Skeletal muscle cell (primary cell): ENCODE data around the gene USP44.
A peak's percentile ranks its signal among the peaks of the same experiment; 100 is the strongest.

Experiments
- DNase-seq: peaks from one replicate; pipeline ENCODE4 v3.0.0-alpha.2; 2010; ENCODE audit warnings: low read depth
- H3K4me3 ChIP-seq: 2 replicates; pipeline ENCODE4 v1.5.1; 2011; ENCODE audit warnings: low read depth, mild to moderate bottlenecking, control low read depth, low read length, moderate library complexity

Gene USP44

DNA sequence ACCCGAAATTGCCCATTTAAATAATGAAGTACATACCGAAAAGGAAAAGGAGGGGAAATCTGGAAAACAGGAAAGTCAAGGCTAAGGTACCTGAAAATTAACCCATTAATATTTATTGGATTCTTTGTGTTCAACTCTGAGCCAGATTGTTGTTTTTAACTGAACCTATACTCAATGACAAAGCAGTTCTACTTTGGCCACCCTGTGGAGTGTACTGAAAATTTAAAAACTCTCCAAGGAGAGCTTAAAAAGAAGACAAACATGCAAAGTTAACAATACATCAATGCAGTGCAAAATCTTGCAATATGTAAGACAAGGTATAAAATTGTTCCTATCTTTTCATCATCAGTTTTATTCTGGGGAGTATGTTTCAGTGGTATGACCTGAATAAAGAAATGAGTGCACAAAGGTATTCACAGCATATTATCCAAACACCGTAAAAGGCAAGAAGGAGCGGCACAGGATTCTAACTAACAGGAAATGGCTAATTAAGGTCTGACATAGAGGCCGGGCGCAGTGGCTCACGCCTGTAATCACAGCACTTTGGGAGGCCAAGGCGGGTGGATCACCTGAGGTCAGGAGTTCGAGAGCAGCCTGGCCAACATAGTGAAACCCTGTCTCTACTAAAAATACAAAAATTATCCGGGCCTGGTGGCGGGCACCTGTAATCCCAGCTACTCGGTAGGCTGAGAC is 1.7 kb downstream of the USP44 start:
- no peak overlapping the region for H3K4me3 ChIP-seq
- DNase-seq: no peak

DNA sequence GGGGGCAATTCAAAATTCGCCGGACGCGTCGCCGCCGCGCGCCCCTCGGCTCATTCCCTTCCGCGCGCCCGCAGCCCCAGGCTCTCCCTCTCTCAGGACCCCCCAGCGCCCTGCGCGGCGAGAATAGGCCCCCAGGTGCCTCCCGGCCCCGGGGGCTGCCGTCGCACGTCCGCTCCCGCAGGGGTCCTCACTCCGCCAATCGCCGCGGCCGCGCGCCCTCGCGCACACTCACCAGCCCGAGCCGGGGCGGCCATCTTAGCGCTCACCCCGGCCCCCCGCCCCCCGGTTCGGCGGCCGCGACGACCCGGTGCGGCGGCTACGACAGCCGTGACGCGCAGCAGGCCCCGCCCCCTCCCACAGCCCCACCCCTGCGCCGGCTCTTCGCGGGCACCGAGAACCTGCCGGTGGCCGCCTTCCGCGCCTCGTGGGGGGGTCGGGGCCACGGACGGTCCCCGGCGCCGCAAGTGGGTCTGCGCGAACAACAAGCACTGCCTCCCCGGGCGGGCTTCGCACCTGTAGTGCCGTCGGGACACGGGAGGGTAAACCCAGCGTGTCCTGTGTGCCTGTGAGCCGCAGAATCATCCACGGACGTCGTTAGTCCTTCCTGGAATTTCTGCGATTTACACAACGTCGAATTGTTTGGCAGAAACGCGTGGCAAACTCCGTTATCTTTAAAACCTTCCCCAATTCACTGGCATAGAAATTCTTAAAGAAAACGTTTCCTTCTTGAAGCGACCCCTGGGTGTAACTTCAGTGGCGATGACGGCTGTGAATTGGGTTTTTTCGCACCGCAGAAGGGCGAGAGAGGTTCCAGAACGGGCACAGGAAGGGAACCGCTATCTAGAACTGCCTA is 2.5 kb downstream of the USP44 start:
- peak overlapping the region; percentile 58 for H3K4me3 ChIP-seq
- DNase-seq: no peak

DNA sequence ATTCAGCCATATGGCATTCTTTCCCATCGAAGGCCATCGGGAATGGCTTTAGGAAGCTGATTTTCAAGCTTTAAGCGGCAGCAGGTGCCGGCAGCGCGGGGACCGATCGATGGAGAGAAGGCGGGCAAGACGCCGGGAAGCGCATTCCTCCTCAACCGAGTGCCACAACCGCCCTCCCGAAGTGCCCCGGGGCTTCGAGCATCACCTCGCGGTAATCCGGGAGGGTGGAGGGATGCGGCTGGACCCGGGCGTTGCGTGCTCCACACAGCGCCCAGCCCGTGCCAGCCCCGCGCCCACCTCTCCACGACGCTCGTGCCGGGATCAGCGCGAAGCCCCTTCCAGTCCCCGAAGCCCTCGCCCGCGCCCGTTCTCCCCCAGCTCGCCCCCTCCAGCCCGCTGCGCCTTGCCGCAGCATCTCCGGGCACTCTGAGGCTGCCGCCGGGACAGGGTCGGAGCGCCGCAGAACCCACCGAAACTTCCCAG is 3.2 kb downstream of the USP44 start:
- no peak for DNase-seq
- H3K4me3 ChIP-seq: peak overlapping the region; percentile 58

DNA sequence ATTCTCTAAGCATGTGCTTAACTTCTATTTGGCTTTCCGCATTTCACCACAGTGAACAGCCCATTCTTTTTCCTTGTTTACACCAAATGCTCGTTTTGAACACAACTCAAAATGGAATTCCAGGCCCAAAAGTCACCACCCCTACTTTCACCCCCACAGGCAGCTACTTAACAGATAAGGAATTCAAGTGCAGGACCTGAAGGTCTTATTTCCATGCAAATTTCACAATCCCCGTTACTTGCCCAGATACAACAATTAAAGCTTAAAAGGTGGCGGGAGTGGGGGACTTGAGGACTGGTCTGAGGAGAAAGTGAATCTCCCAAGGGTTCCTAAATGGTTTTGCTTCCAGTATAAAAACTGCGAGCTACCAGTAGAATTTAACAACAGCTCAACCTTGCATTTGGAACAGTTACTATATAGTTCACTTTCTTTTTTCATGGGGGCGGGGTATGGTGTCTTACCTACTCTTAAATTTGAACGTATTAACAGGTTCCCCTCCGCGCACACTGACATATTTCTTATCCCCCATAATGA is 3.7 kb downstream of the USP44 start:
- peak overlapping the region; percentile 58 for H3K4me3 ChIP-seq
- DNase-seq: no peak

DNA sequence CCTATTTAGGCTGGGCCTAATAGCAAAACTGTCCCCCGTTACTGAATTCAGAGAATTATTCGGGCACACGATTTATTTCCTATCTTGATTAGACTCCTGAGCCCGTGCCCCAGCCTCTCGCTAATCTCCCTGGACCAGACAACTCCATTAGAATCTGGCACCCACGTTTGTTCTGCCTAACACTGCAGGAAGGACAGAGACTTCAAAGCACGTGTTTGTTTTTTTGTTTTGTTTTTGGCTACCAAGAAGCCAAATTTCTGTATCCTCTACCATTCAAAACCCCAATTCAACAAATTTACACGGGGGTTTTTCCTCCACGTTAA is 4.8 kb downstream of the USP44 start:
- H3K4me3 ChIP-seq: no peak overlapping the region
- DNase-seq: no peak

DNA sequence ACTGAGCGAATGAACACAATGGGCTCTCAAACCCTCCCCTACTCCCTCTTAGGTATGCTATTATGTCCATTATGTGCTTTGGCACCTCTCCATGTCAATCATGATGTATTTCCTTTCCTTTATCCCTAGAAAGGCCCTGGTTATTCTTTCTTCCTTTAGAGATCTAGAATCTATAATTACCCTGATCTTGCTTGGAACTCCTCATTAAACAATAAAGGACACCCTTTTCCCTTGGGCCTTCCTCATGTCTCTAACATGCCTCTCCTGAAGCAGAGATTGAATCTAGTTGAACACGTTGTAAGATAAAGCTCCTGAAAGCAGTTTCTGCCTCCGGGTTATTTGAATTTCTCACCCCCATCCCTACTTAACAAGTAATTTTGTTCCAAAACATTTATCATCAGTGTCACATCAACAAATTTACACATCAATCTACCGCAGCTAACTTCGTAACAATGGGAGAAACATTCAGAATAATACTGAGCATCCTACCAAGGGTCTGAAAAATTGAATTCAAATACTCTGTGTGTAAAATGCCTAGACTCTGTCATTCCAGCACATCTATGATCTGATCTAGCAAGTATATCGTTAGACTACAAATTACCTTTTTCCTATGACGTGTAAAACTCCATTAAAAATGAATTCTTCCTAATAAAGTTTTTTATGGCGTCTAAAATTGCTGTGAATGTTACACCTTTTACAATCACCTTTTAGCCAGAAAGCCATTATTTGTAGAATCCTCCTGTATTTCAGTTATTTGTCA is 5.4 kb downstream of the USP44 start:
- no peak for DNase-seq
- H3K4me3 ChIP-seq: no peak overlapping the region

DNA sequence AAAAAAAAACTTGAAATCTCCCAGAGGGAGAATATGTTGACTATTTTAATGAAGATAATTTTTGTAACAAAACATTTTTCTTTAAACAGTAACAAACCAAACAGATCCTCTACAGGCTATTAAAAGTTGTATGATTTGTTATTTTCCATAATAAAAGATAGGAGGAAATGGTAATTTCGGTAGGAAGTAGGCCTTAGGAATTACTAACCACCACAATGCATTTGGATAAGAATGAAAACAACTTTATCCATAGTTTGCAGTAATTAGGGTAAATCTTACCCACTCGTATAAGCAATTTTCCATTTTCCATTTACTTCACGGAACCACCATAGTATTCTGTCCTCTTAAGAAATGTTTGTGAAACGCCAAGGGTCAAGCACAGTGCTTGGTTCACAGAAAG is 6.0 kb downstream of the USP44 start:
- no peak overlapping the region for H3K4me3 ChIP-seq
- no peak for DNase-seq

DNA sequence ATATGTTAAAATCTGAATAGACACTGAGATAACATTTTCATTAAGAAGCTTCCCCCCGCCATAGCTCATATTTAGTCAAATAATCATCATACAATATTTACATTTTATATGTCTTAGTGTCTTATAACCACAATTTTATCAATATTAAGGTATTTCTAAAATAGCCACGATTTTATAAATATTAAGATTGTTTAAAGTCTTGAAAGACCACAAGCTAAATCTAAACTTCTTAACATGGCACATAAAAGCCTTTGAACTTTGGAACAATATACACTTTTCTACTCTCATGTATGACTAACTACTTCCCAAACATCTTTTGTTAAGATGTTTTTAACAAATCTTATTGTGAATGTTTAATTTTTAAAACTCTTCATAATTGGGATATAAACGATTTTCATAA is 6.5 kb downstream of the USP44 start:
- H3K4me3 ChIP-seq: no peak overlapping the region
- DNase-seq: no peak

DNA sequence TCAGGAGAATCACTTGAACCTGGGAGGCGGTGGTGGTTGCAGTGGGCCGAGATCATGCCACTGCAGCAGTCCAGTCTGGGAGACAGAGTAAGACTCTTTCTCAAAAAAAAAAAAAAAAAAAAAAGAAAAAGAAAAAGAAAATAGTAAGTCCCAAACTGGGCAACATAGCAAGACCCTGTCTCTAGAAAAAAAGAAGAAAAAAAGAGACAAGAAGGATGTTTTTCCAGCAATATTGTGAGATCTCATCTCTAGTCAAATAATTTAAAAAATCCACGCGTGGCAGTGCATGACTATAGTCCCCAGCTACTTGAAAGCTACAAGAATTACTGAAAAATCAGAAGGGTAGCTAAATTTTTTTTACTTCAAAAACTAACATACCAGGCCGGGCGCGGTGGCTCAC is 8.0 kb downstream of the USP44 start:
- no peak overlapping the region for H3K4me3 ChIP-seq
- DNase-seq: no peak

DNA sequence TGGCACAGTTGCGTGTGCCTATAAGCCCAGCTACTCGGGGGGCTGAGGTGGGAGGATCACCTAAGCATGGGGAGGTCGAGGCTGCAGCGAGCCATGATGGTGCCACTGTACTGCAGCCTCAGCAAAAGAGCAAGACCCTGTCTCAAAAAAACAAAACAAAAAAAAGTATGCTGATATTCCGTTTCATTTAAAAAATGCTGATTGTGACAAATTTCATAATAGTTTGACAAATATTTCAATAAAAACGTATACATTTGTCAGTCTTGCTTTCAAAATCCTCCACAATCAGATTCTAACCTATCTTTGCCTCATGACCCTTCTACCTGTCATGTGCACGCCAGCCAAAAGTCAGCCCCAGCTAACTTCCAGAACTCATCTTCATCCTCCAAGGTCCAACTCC is 9.8 kb downstream of the USP44 start:
- H3K4me3 ChIP-seq: no peak overlapping the region
- no peak for DNase-seq

DNA sequence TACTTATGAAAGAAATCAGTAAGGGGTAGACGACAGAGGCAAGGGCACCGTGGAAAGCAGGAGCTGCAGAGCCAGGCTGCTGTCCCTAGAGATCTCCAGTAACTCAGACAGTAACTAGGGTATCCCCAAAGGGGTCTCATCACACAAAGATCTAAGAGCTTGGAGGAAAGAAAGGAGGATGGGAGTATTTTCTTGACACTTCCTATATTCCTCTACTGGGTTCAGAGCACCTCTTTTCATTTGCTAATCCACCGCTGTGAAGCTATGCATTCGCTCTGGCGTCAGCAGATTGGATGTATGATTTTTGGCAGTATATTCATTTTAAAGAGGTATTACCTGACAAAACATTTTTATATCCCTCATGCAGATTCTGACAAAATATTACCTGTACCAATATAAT is 12.6 kb downstream of the USP44 start:
- no peak overlapping the region for H3K4me3 ChIP-seq
- no peak for DNase-seq

DNA sequence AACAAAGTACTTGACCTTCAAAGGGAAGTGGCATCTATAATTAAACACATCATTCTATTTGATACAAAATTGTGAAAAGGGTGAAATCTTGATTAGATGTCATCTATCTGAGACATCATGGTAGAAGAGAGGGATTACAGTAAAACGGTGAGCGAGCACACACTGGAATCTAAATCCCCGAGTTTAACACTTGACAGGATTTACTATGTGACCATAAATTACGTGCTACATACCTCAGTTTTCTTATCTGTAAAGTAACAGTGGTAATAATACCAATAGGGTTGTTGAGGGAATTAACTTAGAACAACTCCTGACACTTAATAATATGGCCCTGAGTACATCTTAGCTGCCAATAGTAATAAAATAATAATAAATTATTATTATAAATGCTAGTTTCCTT is 13.3 kb downstream of the USP44 start:
- DNase-seq: no peak
- H3K4me3 ChIP-seq: no peak overlapping the region

DNA sequence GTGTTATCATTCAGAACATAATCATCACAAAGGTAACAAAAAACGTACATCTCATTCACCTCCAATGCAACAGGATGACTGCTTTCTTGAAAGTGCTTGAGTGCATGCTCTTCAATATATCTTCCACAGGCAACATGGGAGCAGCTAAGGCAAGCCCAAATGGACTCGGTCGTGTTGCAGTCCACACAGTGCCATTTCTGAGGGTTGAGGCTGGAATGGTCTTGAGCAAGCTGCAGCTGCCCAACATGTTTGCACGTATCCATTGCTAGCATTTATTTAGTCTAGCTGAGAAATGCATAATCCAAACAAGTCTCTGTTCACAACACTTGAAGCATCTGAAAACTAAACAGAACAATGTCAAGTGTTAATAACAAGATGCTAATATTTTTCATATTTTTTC is 17.3 kb downstream of the USP44 start:
- no peak for DNase-seq
- H3K4me3 ChIP-seq: no peak overlapping the region

DNA sequence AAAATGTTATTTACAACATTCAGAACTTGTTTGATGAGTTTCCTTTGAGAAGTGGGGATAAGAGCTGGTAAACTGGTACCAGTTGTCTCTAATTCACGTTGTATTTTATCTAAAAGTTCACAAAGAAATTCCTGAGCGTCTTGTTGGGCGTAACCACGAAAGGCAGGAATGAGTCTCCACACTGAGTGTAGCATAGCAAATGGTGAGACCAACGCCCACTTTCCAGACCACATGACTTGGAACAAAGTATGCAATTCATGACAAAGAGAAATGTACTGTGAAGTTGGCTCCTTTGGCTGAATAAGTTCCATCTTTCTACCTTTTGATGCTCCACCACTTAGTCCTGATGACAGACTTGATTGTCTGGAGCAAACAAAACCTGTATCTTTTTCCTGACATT is 18.4 kb downstream of the USP44 start:
- H3K4me3 ChIP-seq: no peak overlapping the region
- no peak for DNase-seq

DNA sequence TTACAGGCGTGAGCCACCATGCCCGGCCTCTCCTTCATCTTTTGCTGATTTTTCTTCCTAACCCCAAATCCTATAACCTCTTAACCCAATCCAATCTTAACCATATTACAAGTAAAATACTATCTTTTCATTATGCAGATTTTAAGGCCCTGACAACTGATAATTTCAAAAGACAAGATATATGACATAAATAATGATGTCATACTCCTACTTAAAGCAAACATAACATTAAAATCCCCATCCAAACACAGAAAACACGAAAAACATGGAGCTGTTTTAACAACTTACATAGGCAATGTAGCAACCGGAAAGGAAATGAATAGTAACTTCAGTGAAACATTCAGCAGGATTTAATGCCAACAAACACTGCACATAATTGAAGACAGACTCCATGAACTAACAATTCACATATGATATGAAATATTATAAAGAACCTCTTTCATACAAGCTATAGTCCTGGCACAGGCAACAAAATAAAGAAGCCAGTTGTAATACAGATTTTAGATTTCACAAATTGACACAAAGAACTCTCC is 21.5 kb downstream of the USP44 start:
- no peak for DNase-seq

DNA sequence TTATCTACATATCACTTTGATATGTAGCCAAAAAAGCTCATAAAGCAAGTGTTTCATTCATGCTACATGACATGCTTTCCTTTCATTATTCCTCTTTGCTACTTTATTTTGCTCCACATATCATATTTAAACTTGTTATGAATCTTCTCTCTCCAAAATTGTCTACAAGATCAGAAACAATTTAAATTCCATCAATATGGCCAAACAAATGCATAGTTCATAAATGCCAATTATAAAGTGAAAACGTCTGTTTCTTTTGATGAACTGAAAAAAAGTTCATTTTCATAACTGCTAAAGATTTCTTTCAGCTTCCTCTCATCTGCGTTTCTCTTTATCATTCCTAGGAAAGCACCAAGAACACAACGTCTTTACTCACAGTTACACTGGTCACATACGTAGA is 22.8 kb downstream of the USP44 start:
- no peak overlapping the region for H3K4me3 ChIP-seq
- no peak for DNase-seq

More for the DNA sequence above, 21.5 kb downstream of the USP44 start:
- H3K4me3 ChIP-seq: no peak overlapping the region

DNA sequence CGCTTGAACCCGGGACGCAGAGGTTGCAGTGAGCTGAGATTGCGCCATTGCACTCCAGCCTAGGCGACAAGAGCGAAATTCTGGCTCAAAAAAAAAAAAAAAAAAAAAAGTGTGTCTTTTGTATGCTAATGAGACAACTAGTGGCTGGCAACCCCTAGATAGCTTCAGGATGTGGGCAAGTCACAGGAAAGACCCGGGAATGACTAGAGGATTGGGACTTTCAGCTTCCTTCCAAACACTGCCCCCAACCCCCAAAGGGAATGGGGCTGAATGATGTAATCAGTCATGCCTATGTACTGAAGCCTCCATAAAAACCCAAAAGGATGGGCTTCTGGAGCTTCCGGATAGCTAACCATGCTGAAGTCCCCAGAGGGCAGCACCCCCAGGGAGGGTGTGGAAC is 28.6 kb downstream of the USP44 start:
- no peak for DNase-seq
- no peak overlapping the region for H3K4me3 ChIP-seq

DNA sequence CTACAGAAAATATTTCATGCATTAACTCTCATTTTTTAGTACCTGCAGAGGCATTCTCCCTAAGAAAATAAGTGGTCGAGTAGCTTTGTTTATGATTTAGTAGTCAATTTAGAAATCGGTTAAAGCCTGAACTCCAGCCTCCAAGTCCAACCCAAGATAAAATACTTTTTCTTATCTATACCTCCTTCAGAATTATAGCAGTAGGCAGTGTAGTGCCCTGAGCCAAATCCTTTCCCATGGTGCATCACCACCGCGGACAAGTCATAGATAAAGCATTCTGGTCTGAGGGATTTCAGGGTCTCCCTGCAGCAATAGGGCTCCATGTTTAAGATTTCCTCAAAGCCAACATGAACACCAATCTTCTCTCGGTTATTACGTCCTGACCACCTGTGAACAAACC is 30.5 kb downstream of the USP44 start:
- no peak overlapping the region for H3K4me3 ChIP-seq
- no peak for DNase-seq

DNA sequence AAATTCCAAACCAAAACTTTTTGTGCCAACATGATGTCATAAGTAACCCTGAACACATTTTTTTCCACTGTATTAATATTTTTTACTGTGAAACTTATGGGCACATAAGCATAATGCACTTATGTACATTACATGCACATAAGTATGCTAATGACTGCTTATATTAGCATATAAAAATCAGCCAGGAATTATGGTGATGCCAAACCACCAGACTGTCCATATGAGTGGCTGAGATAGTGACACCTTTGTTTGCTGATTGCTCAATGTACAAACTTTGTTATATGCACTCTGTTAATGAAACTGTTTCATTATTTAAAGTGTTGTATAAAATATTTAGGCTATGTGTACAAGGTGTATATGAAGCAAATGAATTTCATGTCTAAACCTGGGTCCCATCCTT is 32.3 kb downstream of the USP44 start:
- H3K4me3 ChIP-seq: no peak overlapping the region
- no peak for DNase-seq

DNA sequence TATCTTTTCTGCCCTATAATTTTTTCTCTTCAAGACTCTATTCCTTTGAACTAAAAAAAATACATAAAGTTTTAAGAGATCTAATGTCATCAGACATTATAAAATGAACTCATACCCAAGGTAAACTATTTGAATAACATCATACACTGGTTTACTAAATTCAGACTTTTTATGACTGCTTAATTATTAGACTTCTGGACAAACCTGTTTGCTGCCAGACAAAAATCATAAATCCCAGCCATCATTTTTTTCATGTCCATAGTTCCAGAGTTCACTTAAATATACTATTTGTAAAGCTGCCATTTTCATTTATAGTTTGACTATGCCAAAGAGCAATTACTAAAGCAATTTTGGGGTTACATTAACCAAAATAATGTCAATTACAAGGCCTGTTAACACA is 34.0 kb downstream of the USP44 start:
- H3K4me3 ChIP-seq: no peak overlapping the region
- DNase-seq: no peak
